Stomach smooth muscle (tissue), 2 donors: ENCODE results near the gene SEPTIN1.
"Not testable (repeated sequence)": the region's sequence is repeated elsewhere in the genome, so short reads cannot be mapped to it uniquely, and the experiment has no call there.

Source experiments
- H3K27ac ChIP-seq: one replicate; pipeline ENCODE4 v1.7.0; 2013; ENCODE audit warnings: mild to moderate bottlenecking, low read length, inconsistent platforms
- H3K27me3 ChIP-seq, 2 donors: one replicate each; pipeline ENCODE4 v1.7.0; 2013; ENCODE audit warnings: low read length in 2 of 2; ENCODE audit not compliant: insufficient read depth in 2 of 2, control insufficient read depth in 1 of 2
- H3K36me3 ChIP-seq, 2 donors: one replicate each; pipeline ENCODE4 v1.7.0; 2013; ENCODE audit warnings: low read length in 2 of 2; ENCODE audit not compliant: control insufficient read depth in 2 of 2, insufficient read depth in 2 of 2
- H3K4me1 ChIP-seq: one replicate; pipeline ENCODE4 v1.7.0; 2013; ENCODE audit warnings: low read length; ENCODE audit not compliant: control insufficient read depth, insufficient read depth
- H3K4me3 ChIP-seq, 2 donors: one replicate each; pipeline ENCODE4 v1.7.0; 2013; ENCODE audit warnings: low read length in 2 of 2
- H3K9ac ChIP-seq, 2 donors: one replicate each; pipeline ENCODE4 v1.7.0; 2013; ENCODE audit warnings: low read length in 2 of 2, mild to moderate bottlenecking in 1 of 2
- H3K9me3 ChIP-seq, 2 donors: one replicate each; pipeline ENCODE4 v1.7.0; 2013; ENCODE audit warnings: low read length in 2 of 2; ENCODE audit not compliant: control insufficient read depth in 2 of 2
- donor health status: healthy.
- donor health status: Pancreatic carcinoma.

SEPTIN1 gene

GRCh38 chr16:30348929-30349328 is 33.4 kb downstream of the SEPTIN1 start:
- Histone ChIP-seq H3K36me3 (peaks cover 18 to 23% of the 10 kb centered on the region in 2 donors), H3K27ac (no peak overlapping the region), H3K9ac (no peak overlapping the region), H3K27me3 (no peaks in the 10 kb centered on the region), H3K4me1 (peaks cover 25% of the 10 kb centered on the region), H3K4me3 (no peak overlapping the region), H3K9me3 (no peaks in the 10 kb centered on the region)

GRCh38 chr16:30348113-30348512 is 34.2 kb downstream of the SEPTIN1 start:
- no peak overlapping the region for H3K9ac ChIP-seq
- no peak overlapping the region for H3K27ac ChIP-seq
- H3K9me3 ChIP-seq: no peaks in the 10 kb centered on the region
- peaks cover 12 to 20% of the 10 kb centered on the region in 2 donors for H3K36me3 ChIP-seq
- no peak overlapping the region for H3K4me3 ChIP-seq
- no peaks in the 10 kb centered on the region for H3K27me3 ChIP-seq
- H3K4me1 ChIP-seq: peaks cover 17% of the 10 kb centered on the region

GRCh38 chr16:30346286-30346685 is 36.1 kb downstream of the SEPTIN1 start:
- peaks cover 11 to 12% of the 10 kb centered on the region in 2 donors for H3K36me3 ChIP-seq

GRCh38 chr16:30343491-30343820 is 38.9 kb downstream of the SEPTIN1 start:
- not testable (repeated sequence) for H3K4me1 ChIP-seq, H3K27me3 ChIP-seq, H3K9me3 ChIP-seq, H3K9ac ChIP-seq, H3K4me3 ChIP-seq, H3K36me3 ChIP-seq, H3K27ac ChIP-seq

More at GRCh38 chr16:30346286-30346685, 36.1 kb downstream of the SEPTIN1 start:
- H3K4me3 ChIP-seq: no peak overlapping the region
- H3K9ac ChIP-seq: no peak overlapping the region
- no peaks in the 10 kb centered on the region for H3K4me1 ChIP-seq
- no peaks in the 10 kb centered on the region for H3K9me3 ChIP-seq
- no peaks in the 10 kb centered on the region for H3K27me3 ChIP-seq
- no peak overlapping the region for H3K27ac ChIP-seq

- H3K4me1 ChIP-seq: no peaks in the 10 kb centered on the region
- no peak overlapping the region for H3K4me3 ChIP-seq
- no peak overlapping the region for H3K27ac ChIP-seq
- H3K9ac ChIP-seq: no peak overlapping the region
- H3K9me3 ChIP-seq: no peaks in the 10 kb centered on the region
- H3K27me3 ChIP-seq: no peaks in the 10 kb centered on the region
- H3K36me3 ChIP-seq: no peaks in the 10 kb centered on the region
Observed at GRCh38 chr16:30342751-30343490, 39.4 kb downstream of the SEPTIN1 start.

- not testable (repeated sequence) for H3K9me3 ChIP-seq, H3K4me3 ChIP-seq, H3K9ac ChIP-seq, H3K27ac ChIP-seq, H3K27me3 ChIP-seq, H3K4me1 ChIP-seq, H3K36me3 ChIP-seq
Observed at GRCh38 chr16:30341971-30342370, 40.4 kb downstream of the SEPTIN1 start.

- no peaks in the 10 kb centered on the region for H3K36me3 ChIP-seq
- no peaks in the 10 kb centered on the region for H3K27me3 ChIP-seq
- H3K4me1 ChIP-seq: peaks cover 7% of the 10 kb centered on the region
- no peak overlapping the region for H3K27ac ChIP-seq
- H3K9me3 ChIP-seq: no peaks in the 10 kb centered on the region
- H3K4me3 ChIP-seq: no peak overlapping the region
- no peak overlapping the region for H3K9ac ChIP-seq
Observed at GRCh38 chr16:30340621-30341020, 41.7 kb downstream of the SEPTIN1 start.

- not testable (repeated sequence) for H3K9ac ChIP-seq, H3K27me3 ChIP-seq, H3K9me3 ChIP-seq, H3K36me3 ChIP-seq, H3K4me3 ChIP-seq, H3K27ac ChIP-seq
- H3K4me1 ChIP-seq: peaks cover 10% of the 10 kb centered on the region
Observed at GRCh38 chr16:30338715-30339114, 43.6 kb downstream of the SEPTIN1 start.

- not testable (repeated sequence) for H3K4me3 ChIP-seq, H3K9ac ChIP-seq, H3K27me3 ChIP-seq, H3K27ac ChIP-seq, H3K9me3 ChIP-seq, H3K36me3 ChIP-seq
- H3K4me1 ChIP-seq: peaks cover 10% of the 10 kb centered on the region
Observed at GRCh38 chr16:30337964-30338357, 44.4 kb downstream of the SEPTIN1 start.

- Histone ChIP-seq H3K27me3 (no peaks in the 10 kb centered on the region), H3K4me3 (peak overlapping the region; percentile 64 to 76), H3K36me3 (no peaks in the 10 kb centered on the region), H3K27ac (peak overlapping the region; percentile 53), H3K4me1 (peaks cover 10% of the 10 kb centered on the region), H3K9ac (peak overlapping the region; percentile 64 to 74), H3K9me3 (no peaks in the 10 kb centered on the region)
Observed at GRCh38 chr16:30335598-30336474, 46.5 kb downstream of the SEPTIN1 start.
